CD4-positive, alpha-beta T cell treated with Interleukin-15 for 1 hour (primary cell): ENCODE measurements around the gene RAB40C.

Source experiments
- DNase-seq: peaks from one replicate; pipeline ENCODE4 v3.0.0-alpha.2; 2020

Gene RAB40C

DNA sequence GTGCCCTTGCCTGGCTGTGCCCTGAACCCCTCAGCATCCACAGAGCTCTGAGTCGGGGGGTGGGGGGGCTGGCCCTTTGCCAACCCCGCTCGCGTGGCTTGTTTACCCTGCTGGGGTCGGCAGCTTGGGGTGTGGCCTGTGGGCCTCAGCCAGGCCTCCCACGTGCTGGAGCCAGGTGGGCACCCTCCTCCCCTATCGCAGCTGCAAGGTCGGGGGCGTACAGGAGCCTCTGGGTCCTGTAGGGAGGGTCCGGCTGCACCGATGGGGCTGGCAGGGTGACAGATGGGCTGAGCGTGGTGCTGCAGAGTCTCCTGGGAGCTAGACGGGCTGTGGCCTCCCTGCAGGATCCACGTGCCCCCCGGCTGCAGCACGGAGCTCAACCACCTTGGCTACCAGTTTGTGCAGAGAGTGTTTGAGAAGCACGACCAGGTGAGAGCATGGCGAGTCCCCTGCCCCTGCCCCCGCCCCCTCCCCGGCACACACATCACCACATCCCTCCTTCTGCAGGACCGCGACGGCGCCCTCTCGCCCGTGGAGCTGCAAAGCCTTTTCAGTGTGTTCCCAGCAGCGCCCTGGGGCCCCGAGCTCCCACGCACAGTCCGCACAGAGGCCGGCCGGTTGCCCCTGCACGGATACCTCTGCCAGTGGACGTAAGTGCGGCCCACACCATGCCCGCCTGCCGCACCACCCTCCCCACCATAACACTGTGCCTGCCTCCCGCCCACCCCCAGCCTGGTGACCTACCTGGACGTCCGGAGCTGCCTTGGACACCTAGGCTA lies 81.7 kb downstream of the RAB40C start:
- no peak for DNase-seq

DNA sequence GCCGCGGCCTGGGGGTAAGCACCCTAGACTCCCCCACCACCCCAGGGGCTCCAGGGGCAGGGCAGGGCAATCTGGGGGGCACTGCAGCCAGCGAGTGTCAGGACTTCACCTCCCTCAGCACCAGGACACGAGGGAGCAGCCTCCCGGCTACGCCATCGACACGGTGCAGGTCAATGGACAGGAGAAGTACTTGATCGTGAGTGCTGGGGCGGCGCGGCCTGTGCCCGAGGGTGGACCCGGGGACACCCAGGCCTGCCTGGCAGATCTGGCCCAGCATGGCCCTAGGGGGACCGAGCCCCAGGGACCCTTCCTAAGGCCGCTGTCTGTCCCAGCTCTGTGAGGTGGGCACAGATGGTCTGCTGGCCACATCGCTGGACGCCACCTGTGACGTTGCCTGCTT lies 82.5 kb downstream of the RAB40C start:
- DNase-seq, result no peak

- no peak for DNase-seq
Measured at GRCh38 chr16:672851-673250, 83.0 kb downstream of the RAB40C start.

DNA sequence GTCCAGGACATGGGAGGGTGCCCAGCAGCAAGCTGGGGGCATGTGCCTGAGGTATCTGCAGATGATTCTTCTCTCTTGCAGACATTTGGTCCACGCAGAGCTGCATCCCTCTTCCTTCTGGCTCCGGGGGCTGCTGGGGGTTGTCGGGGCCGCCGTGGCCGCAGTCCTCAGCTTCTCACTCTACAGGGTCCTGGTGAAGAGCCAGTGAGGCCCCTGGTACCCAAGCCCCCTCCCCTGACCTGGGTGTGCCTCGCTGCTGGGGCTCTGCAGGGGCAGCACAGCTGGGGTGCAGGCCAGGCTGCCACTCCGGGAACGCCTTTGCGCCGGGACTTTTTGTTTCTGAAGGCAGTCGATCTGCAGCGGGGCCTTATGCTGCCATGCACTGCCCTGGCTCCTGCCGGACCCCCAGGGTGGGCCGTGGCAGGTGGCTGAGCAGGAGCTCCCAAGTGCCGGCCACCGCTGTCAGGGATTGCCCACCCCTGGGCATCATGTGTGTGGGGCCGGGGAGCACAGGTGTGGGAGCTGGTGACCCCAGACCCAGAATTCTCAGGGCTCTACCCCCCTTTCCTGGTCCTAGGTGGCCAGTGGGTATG lies 83.6 kb downstream of the RAB40C start:
- DNase-seq, result no peak

DNA sequence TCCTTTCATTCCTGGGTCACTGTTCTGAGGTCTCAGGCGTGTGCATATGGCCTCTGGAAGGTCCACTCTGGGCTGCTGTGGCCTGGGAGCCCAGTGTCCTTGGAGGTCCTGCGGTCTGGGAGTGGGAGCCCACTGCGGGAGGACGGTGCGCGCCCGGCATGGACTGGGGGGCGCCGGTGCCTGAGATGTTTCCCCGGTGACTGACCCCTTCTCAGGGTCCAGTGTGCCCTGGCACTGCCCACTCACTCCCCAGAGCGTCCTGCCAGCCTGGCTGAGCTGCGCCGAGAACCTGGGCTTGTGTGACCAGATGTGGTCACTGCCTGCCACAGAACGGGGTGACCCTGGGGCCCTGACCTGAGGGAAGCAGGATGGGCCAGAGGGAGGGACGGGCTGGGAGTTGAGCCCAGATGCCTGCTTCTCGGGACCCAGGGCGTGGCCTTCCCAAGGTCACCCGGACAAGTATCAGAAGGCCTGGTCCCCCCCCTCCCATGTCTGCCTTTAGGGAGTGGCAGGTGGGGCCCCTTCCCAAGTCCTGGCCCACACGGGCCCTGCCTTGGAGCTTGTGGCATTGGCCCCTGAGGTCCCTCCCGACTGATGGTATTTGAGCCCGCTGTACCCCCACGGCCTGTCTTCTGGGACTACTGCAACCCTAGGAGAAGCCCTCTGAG lies 84.5 kb downstream of the RAB40C start:
- no peak for DNase-seq

GRCh38 chr16:674968-675883 lies 85.4 kb downstream of the RAB40C start, which contains the start of gene RHBDL1:
TSS of gene RHBDL1 (plus strand) at chr16:675671. CDS start at chr16:675791, 120 bp downstream.
- DNase-seq, result no peak

DNA sequence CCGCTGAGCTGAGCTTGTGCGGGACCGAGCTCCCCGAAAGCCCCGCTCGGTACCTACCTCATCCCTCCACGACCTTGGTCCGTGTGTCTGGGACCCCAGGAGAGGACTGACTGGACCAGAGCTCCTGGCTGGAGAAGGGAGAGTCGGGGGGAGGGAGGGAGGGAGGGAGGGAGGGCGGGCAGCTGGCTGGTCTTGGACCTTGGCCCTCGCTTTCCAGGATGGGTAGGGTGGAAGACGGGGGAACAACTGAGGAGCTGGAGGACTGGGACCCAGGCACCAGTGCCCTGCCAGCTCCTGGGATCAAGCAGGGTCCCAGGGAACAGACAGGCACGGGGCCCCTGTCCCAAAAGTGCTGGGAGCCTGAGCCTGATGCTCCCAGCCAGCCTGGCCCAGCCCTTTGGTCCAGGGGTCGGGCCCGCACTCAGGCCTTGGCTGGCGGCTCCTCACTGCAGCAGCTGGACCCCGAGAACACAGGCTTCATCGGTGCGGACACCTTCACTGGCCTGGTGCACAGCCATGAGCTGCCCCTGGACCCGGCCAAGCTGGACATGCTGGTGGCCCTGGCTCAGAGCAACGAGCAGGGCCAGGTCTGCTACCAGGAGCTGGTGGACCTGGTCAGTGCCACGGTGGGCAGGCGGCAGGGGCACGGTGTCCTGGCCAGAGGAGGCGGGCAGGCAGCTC lies 86.2 kb downstream of the RAB40C start:
- no peak for DNase-seq

- DNase-seq, result no peak
Measured at GRCh38 chr16:676565-676902, 86.7 kb downstream of the RAB40C start.

GRCh38 chr16:676913-677312 lies 87.0 kb downstream of the RAB40C start:
- no peak for DNase-seq

- DNase-seq, result no peak
Measured at GRCh38 chr16:677316-678190, 87.7 kb downstream of the RAB40C start.

GRCh38 chr16:678209-678857 lies 88.5 kb downstream of the RAB40C start:
- no peak for DNase-seq
